Keratinocyte (primary cell): Measurements from ENCODE around the gene CAMKMT. TPM values are rescaled to one million over a fixed set of nuclear protein-coding genes. Genes with fewer than 3 reads are reported as not detected.

Source experiments
- DNase-seq: peaks from one replicate; pipeline ENCODE4 v3.0.0-alpha.2; 2011; ENCODE audit warnings: low read depth, missing footprints, low spot score
- FAIRE-seq: peaks from 2 replicates; lab custom pipeline; 2011; peaks lifted over from hg19 to GRCh38; lab: Jason Lieb, UNC
- H2AFZ ChIP-seq: 2 replicates; pipeline ENCODE4 v1.6.0; 2012; ENCODE audit warnings: low read length, control low read depth, inconsistent platforms; ENCODE audit not compliant: control insufficient read depth
- H3K27ac ChIP-seq: 2 replicates; pipeline ENCODE4 v1.5.1; 2011; ENCODE audit warnings: low read length; ENCODE audit not compliant: control insufficient read depth, insufficient read depth
- H3K27me3 ChIP-seq: 3 replicates; pipeline ENCODE4 v1.6.0; 2011; ENCODE audit warnings: low read length; ENCODE audit not compliant: control insufficient read depth, insufficient read depth; ENCODE audit errors: extremely low read depth
- H3K36me3 ChIP-seq, 2 experiments: 2 replicates in 1 of 2; 3 replicates in 1 of 2; pipeline ENCODE4 v1.5.1; 2011; ENCODE audit warnings: low read length in 2 of 2, mild to moderate bottlenecking in 1 of 2; ENCODE audit not compliant: control insufficient read depth in 2 of 2, insufficient read depth in 2 of 2; ENCODE audit errors: extremely low read depth in 1 of 2
- H3K4me1 ChIP-seq: 3 replicates; pipeline ENCODE4 v1.5.1; 2011; ENCODE audit warnings: low read length; ENCODE audit not compliant: control insufficient read depth, insufficient read depth; ENCODE audit errors: extremely low read depth
- H3K4me2 ChIP-seq: 3 replicates; pipeline ENCODE4 v1.6.0; 2011; ENCODE audit warnings: low read depth, low read length; ENCODE audit not compliant: control insufficient read depth, insufficient read depth; ENCODE audit errors: extremely low read depth
- H3K4me3 ChIP-seq, 3 experiments: fragments of 200-600 bp in 1 of 3; sonication (generic) in 1 of 3; 2 replicates in 2 of 3; 3 replicates in 1 of 3; pipeline ENCODE4 v1.5.1; 2011 to 2016; ENCODE audit warnings: low read length in 3 of 3, mild to moderate bottlenecking in 3 of 3, control low read depth in 2 of 3, inconsistent platforms in 1 of 3, low read depth in 1 of 3, mixed read lengths in 1 of 3, mixed run types in 1 of 3, moderate library complexity in 1 of 3; ENCODE audit not compliant: control insufficient read depth in 2 of 3, insufficient read depth in 2 of 3; ENCODE audit errors: extremely low read depth in 1 of 3
- H3K79me2 ChIP-seq: 2 replicates; pipeline ENCODE4 v1.6.0; 2012; ENCODE audit warnings: low read length; ENCODE audit not compliant: control insufficient read depth, insufficient read depth
- H3K9ac ChIP-seq: 3 replicates; pipeline ENCODE4 v1.6.0; 2011; ENCODE audit warnings: low read length; ENCODE audit not compliant: control insufficient read depth, insufficient read depth; ENCODE audit errors: extremely low read depth
- H3K9me1 ChIP-seq: 3 replicates; pipeline ENCODE4 v1.6.0; 2011; ENCODE audit warnings: low read length; ENCODE audit not compliant: control insufficient read depth, insufficient read depth; ENCODE audit errors: extremely low read depth
- H3K9me3 ChIP-seq: 2 replicates; pipeline ENCODE4 v1.5.1; 2012; ENCODE audit warnings: low read depth, low read length; ENCODE audit not compliant: control insufficient read depth
- H4K20me1 ChIP-seq: 3 replicates; pipeline ENCODE4 v1.6.0; 2011; ENCODE audit warnings: low read length; ENCODE audit not compliant: control insufficient read depth, insufficient read depth; ENCODE audit errors: extremely low read depth
- EZH2 ChIP-seq: IDR thresholded peaks from one replicate; pipeline ENCODE4 v1.6.1; 2012; ENCODE audit warnings: inconsistent platforms, mild to moderate bottlenecking, low read length, moderate library complexity
- dilution Hi-C: fragments of 300-500 bp; cut with MboI; formaldehyde crosslinking; loops from one replicate; pipeline ENCODE4 v1.7.0; 2020; ENCODE audit warnings: low sequenced_read_pairs; ENCODE audit not compliant: extremely low pct_ligation_motif_present
- polyA plus RNA-seq, 5 experiments: library from polyadenylated mRNA; depleted of rRNA in 3 of 5; stranded (reverse) in 3 of 5; stranded (forward) in 1 of 5; unstranded in 1 of 5; fragments of >200 nt; gene quantifications; 1 replicate in 1 of 5; 2 replicates in 3 of 5; 3 replicates in 1 of 5; pipeline versions ENCODE4 v1.2.1 to v1.2.3, GENCODE V29; 2011 to 2012; ENCODE audit warnings: missing spikeins in 2 of 5, low read depth in 1 of 5, low replicate concordance in 1 of 5
- TF ChIP-seq, protein P1 (sequence below), 3 experiments: IDR thresholded peaks in 1 of 3; conservative IDR thresholded peaks in 1 of 3; optimal IDR thresholded peaks in 1 of 3; 2 replicates in 2 of 3; 3 replicates in 1 of 3; pipeline versions ENCODE3 to v1.5.1; 2011; ENCODE audit warnings: low read length in 3 of 3, mild to moderate bottlenecking in 3 of 3, moderate library complexity in 2 of 3, control low read depth in 1 of 3, inconsistent platforms in 1 of 3; ENCODE audit not compliant: insufficient read depth in 2 of 3; ENCODE audit errors: extremely low read depth in 1 of 3

CAMKMT gene
- polyA plus RNA-seq, 1 donor (not counting 4 experiments of a cell fraction or from before 2014, with no cell fraction given), result 9.9 TPM

DNA sequence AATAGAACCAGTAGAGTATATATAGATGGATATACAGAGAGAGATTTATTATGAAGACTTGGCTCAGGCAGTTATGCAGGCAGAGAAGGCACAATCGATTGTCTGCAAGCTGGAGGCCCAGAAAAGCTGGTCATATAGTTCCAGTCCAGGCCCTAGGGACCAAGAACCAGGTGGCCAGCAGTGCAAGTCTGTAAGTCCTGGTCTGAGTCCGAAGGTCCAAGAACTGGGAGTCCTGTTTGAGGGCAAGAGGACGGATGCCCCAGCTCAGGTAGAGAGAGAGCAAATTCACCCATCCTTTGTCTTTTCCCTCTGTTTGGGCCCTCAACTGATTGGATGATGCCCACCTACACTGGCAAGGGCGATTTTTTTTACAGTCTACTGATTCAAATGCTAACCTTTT is 164.6 kb downstream of the CAMKMT start:
- TF ChIP-seq EZH2, result no peak
- TF ChIP-seq, protein P1, sequence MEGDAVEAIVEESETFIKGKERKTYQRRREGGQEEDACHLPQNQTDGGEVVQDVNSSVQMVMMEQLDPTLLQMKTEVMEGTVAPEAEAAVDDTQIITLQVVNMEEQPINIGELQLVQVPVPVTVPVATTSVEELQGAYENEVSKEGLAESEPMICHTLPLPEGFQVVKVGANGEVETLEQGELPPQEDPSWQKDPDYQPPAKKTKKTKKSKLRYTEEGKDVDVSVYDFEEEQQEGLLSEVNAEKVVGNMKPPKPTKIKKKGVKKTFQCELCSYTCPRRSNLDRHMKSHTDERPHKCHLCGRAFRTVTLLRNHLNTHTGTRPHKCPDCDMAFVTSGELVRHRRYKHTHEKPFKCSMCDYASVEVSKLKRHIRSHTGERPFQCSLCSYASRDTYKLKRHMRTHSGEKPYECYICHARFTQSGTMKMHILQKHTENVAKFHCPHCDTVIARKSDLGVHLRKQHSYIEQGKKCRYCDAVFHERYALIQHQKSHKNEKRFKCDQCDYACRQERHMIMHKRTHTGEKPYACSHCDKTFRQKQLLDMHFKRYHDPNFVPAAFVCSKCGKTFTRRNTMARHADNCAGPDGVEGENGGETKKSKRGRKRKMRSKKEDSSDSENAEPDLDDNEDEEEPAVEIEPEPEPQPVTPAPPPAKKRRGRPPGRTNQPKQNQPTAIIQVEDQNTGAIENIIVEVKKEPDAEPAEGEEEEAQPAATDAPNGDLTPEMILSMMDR (optimal IDR thresholded peaks at IDR 0.05 in 1 of 3, IDR thresholded peaks at IDR 0.05 in 1 of 3, conservative IDR thresholded peaks at IDR 0.05 in 1 of 3; ENCODE audit: extremely low read depth in 1 of 3, insufficient read depth in 2 of 3, low read length in 3 of 3), result no peak
- FAIRE-seq, result no peak
- Histone ChIP-seq H3K9me3 (no peaks in the 10 kb centered on the region), H2AFZ (no peak overlapping the region), H3K27ac (no peak overlapping the region), H3K79me2 (no peaks in the 10 kb centered on the region), H3K9ac (no peak overlapping the region), H4K20me1 (no peaks in the 10 kb centered on the region), H3K4me3 (no peak overlapping the region), H3K36me3 (no peaks in the 10 kb centered on the region), H3K27me3 (no peaks in the 10 kb centered on the region), H3K4me1 (peaks cover 16% of the 10 kb centered on the region), H3K4me2 (no peak overlapping the region), H3K9me1 (no peaks in the 10 kb centered on the region)
- dilution Hi-C loops, result no loop called here
- no peak for DNase-seq

DNA sequence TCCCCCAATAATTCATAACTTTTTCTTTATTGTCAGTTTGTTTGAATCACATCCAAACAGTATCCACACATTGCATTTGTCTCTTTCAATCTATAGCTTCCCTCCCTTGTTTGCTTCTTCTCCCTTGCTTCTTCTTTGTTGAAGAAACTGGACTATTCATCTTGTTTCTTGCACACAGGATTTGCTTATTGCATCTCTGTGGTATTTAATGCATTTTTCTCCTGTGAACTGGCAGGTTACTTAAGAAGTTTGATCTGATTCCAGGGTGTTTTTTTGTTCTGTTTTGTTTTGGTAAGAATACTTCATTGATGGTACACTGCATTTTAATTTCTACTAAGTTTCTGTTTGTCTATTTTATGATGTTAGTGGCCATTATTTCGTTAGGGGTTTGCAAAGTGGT is 166.8 kb downstream of the CAMKMT start:
- H3K4me2 ChIP-seq, result peak overlapping the region; percentile 22
- no peaks in the 10 kb centered on the region for H3K79me2 ChIP-seq
- peak overlapping the region; percentile 38 for H3K27ac ChIP-seq
- H2AFZ ChIP-seq, result no peak overlapping the region
- peak; percentile 75 for FAIRE-seq
- TF ChIP-seq, protein P1 (optimal IDR thresholded peaks at IDR 0.05 in 1 of 3, IDR thresholded peaks at IDR 0.05 in 1 of 3, conservative IDR thresholded peaks at IDR 0.05 in 1 of 3; ENCODE audit: extremely low read depth in 1 of 3, insufficient read depth in 2 of 3, low read length in 3 of 3), result no peak
- TF ChIP-seq EZH2, result no peak
- H3K4me3 ChIP-seq, result no peak overlapping the region
- H3K27me3 ChIP-seq, result no peaks in the 10 kb centered on the region
- no peak for DNase-seq
- no peaks in the 10 kb centered on the region for H4K20me1 ChIP-seq
- H3K36me3 ChIP-seq, result no peaks in the 10 kb centered on the region
- no peak overlapping the region for H3K9ac ChIP-seq
- H3K9me1 ChIP-seq, result no peaks in the 10 kb centered on the region
- no peaks in the 10 kb centered on the region for H3K9me3 ChIP-seq
- H3K4me1 ChIP-seq, result peaks cover 16% of the 10 kb centered on the region
- dilution Hi-C loops, result no loop called here
